ENCODE data around the gene SLC49A4. TPM values are rescaled to one million over a fixed set of nuclear protein-coding genes. Genes with fewer than 3 reads are reported as not detected.

Gene SLC49A4
- total RNA-seq, 1 donor from 2014 or later, result 14.5 TPM

DNA sequence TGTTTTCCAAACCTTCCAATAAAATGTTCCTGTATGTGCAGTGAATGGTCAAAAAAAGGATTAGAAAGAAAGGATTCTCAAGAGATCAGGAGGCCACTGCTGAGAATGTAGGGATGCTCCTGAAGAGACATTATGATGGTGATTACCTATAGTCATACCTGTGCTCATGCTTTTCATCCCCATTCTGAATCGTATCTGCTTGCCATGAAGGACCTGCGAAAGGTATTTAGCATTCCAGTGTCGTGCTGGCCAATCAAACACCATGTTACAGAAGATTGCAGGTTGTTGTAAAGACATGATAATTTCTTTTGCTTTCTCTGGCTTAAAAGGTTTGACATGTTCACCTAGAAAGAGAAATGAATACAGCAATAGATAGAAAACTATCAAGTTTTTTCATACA is 17.3 kb upstream of the SLC49A4 start:
- no peaks in the 10 kb centered on the region for H3K27me3 ChIP-seq (ENCODE audit: low read depth)
- DNase-seq, result no peak
- intact Hi-C loops (cut with micrococcal nuclease), result no loop called here
- H3K4me1 ChIP-seq, result peaks cover 13% of the 10 kb centered on the region
- no peak overlapping the region for H3K27ac ChIP-seq (replicated peaks)
- TF ChIP-seq, protein P1, sequence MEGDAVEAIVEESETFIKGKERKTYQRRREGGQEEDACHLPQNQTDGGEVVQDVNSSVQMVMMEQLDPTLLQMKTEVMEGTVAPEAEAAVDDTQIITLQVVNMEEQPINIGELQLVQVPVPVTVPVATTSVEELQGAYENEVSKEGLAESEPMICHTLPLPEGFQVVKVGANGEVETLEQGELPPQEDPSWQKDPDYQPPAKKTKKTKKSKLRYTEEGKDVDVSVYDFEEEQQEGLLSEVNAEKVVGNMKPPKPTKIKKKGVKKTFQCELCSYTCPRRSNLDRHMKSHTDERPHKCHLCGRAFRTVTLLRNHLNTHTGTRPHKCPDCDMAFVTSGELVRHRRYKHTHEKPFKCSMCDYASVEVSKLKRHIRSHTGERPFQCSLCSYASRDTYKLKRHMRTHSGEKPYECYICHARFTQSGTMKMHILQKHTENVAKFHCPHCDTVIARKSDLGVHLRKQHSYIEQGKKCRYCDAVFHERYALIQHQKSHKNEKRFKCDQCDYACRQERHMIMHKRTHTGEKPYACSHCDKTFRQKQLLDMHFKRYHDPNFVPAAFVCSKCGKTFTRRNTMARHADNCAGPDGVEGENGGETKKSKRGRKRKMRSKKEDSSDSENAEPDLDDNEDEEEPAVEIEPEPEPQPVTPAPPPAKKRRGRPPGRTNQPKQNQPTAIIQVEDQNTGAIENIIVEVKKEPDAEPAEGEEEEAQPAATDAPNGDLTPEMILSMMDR (IDR thresholded peaks at IDR 0.05; ENCODE audit: borderline replicate concordance), result no peak
- peaks cover 11% of the 10 kb centered on the region for H3K36me3 ChIP-seq
- no peaks in the 10 kb centered on the region for H3K9me3 ChIP-seq (replicated peaks)
- no peak overlapping the region for H3K4me3 ChIP-seq

DNA sequence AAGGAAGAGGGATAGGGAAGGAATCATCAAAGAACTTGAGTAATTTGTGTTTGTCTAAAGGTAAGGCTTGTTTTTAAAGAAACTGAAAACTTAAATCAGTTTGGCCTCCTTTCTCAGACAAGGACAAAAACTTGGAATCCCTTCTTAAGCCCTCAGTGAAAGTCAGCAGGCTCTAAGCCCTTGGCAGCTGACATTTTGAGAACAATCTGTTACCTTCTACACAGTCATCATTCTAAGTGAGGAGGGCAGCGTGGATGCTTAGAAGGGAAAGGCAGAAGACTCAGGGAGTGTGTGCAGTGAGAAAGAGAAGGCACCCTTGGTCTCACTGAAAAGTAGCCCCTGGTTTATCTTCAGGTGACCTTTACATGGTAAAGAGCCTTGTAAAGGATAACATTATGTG is 12.1 kb upstream of the SLC49A4 start:
- H3K9me3 ChIP-seq (replicated peaks), result no peaks in the 10 kb centered on the region
- H3K36me3 ChIP-seq, result peaks cover 5% of the 10 kb centered on the region
- intact Hi-C loops (cut with micrococcal nuclease), result no loop called here
- no peak for DNase-seq
- H3K4me3 ChIP-seq, result no peak overlapping the region
- no peak overlapping the region for H3K27ac ChIP-seq (replicated peaks)
- H3K4me1 ChIP-seq, result no peaks in the 10 kb centered on the region
- TF ChIP-seq, protein P1 (IDR thresholded peaks at IDR 0.05; ENCODE audit: borderline replicate concordance), result no peak
- H3K27me3 ChIP-seq (ENCODE audit: low read depth), result no peaks in the 10 kb centered on the region

DNA sequence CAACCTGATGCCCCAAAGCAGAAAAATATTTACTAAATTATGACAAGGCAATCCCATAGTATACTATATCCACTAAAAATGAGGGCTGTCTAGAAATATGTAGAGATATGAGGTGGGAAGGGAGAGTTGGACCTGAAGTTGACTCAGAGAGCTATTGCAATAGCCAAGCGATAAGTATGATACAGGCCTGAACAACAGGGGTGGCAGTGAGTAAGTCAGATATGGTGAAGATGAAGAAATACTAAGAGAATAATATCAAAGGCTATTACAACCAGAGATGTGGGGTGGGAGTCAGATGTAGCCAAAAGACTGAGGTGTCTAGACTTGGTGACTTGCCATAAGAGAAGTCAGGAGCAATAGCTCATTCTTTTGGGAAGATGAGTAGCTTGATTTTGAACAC is 10.4 kb upstream of the SLC49A4 start:
- H3K9me3 ChIP-seq (replicated peaks), result no peaks in the 10 kb centered on the region
- H3K4me1 ChIP-seq, result no peaks in the 10 kb centered on the region
- intact Hi-C loops (cut with micrococcal nuclease), result no loop called here
- no peaks in the 10 kb centered on the region for H3K27me3 ChIP-seq (ENCODE audit: low read depth)
- TF ChIP-seq, protein P1 (IDR thresholded peaks at IDR 0.05; ENCODE audit: borderline replicate concordance), result no peak
- no peak overlapping the region for H3K27ac ChIP-seq (replicated peaks)
- DNase-seq, result no peak
- H3K36me3 ChIP-seq, result peaks cover 5% of the 10 kb centered on the region
- no peak overlapping the region for H3K4me3 ChIP-seq

DNA sequence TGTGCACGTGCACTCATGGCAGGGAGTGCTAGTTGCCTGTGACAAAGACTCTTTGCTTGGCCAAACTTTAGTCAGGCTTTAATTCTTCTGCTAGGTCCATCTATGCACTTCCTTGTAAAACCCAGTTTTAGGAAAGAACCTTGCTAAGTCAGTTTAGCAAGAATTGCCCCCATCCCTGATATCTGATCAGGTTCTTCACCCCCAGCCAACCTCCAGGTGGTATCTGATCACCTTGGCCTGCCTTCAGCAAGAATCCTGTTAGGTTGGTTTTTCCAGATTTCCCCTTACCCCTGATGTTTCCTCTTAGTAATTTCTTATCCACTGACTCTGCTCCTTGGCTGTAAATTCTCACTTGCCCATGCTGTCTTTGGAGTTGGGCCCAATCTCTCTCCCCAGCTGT is 9.6 kb upstream of the SLC49A4 start:
- intact Hi-C loops (cut with micrococcal nuclease), result no loop called here

DNA sequence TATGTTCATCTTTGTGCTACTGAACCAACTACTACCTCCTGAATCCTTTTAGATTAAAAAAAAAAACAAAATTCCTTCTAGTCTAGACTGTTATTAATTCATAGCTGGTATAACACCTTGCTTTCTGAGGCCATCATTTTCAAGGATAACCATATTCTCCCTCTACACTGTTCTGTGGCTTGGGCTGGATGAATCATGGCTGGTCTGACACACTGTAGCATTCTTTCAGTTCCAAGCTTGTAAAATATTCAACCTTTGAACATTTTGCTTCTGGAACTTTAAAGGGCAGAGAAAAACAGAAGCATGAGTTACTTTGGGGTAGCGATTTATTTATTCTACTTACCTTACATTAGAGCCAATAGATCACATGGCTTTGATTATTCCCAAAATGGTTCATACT is 8.8 kb upstream of the SLC49A4 start:
- H3K4me1 ChIP-seq, result no peaks in the 10 kb centered on the region
- H3K36me3 ChIP-seq, result peaks cover 5% of the 10 kb centered on the region
- no peaks in the 10 kb centered on the region for H3K27me3 ChIP-seq (ENCODE audit: low read depth)
- TF ChIP-seq, protein P1 (IDR thresholded peaks at IDR 0.05; ENCODE audit: borderline replicate concordance), result no peak
- H3K27ac ChIP-seq (replicated peaks), result no peak overlapping the region
- no peaks in the 10 kb centered on the region for H3K9me3 ChIP-seq (replicated peaks)
- DNase-seq, result no peak
- intact Hi-C loops (cut with micrococcal nuclease), result no loop called here
- H3K4me3 ChIP-seq, result no peak overlapping the region

More for the DNA sequence above, 9.6 kb upstream of the SLC49A4 start:
- Histone ChIP-seq H3K4me1 (no peaks in the 10 kb centered on the region), H3K4me3 (no peak overlapping the region), H3K9me3 (replicated peaks) (no peaks in the 10 kb centered on the region), H3K36me3 (peaks cover 5% of the 10 kb centered on the region), H3K27ac (replicated peaks) (no peak overlapping the region), H3K27me3 (ENCODE audit: low read depth) (no peaks in the 10 kb centered on the region)
- TF ChIP-seq, protein P1 (IDR thresholded peaks at IDR 0.05; ENCODE audit: borderline replicate concordance), result no peak
- DNase-seq, result no peak

DNA sequence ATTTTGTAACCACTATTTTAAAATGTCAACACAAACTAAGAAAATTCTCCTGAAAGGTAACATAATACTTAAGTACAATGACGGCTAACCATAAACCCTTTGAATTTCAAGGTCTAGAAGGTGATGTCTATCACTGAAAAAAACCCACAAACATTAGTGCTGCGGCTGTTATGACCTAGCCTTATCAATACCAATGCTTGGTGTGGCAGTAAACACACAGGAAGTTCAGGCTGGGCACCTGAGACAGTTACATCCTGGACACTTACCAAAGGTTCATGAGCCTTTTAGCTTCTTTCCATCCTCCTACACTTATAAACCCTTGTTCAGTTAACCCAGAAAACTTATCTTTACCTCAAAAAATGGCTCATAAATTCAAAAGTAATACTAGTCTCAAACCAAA is 7.0 kb upstream of the SLC49A4 start:
- DNase-seq, result no peak
- TF ChIP-seq, protein P1 (IDR thresholded peaks at IDR 0.05; ENCODE audit: borderline replicate concordance), result no peak
- intact Hi-C loops (cut with micrococcal nuclease), result no loop called here
- Histone ChIP-seq H3K27me3 (ENCODE audit: low read depth) (no peaks in the 10 kb centered on the region), H3K27ac (replicated peaks) (no peak overlapping the region), H3K9me3 (replicated peaks) (no peaks in the 10 kb centered on the region), H3K4me3 (no peak overlapping the region), H3K4me1 (peaks cover 6% of the 10 kb centered on the region), H3K36me3 (peaks cover 5% of the 10 kb centered on the region)

All from left ventricle myocardium inferior (tissue), 1 donor.